Epithelial cell of proximal tubule (primary cell): ENCODE data around the gene SERINC5. TPM values are rescaled to one million over a fixed set of nuclear protein-coding genes. Genes with fewer than 3 reads are reported as not detected.
"Not testable (repeated sequence)": the region's sequence is repeated elsewhere in the genome, so short reads cannot be mapped to it uniquely, and the experiment has no call there.

ENCODE experiments used
- DNase-seq: peaks from one replicate; pipeline ENCODE4 v3.0.0-alpha.2; 2011; ENCODE audit warnings: low read depth
- H3K4me3 ChIP-seq: 2 replicates; pipeline ENCODE4 v1.5.1; 2011; ENCODE audit warnings: low read depth, mild to moderate bottlenecking, low read length
- total RNA-seq: library from RNA; depleted of rRNA; stranded (reverse); fragments of >200 nt; gene quantifications from 2 replicates; pipeline ENCODE4 v1.2.3, GENCODE V29; 2015
- TF ChIP-seq, protein P1 (sequence below): conservative IDR thresholded peaks from 2 replicates; pipeline ENCODE4 v1.5.1; 2012; ENCODE audit warnings: low read depth, mild to moderate bottlenecking, low read length

Gene SERINC5
- total RNA-seq, 1 donor from 2014 or later: 7.1 TPM

- TF ChIP-seq, protein P1, sequence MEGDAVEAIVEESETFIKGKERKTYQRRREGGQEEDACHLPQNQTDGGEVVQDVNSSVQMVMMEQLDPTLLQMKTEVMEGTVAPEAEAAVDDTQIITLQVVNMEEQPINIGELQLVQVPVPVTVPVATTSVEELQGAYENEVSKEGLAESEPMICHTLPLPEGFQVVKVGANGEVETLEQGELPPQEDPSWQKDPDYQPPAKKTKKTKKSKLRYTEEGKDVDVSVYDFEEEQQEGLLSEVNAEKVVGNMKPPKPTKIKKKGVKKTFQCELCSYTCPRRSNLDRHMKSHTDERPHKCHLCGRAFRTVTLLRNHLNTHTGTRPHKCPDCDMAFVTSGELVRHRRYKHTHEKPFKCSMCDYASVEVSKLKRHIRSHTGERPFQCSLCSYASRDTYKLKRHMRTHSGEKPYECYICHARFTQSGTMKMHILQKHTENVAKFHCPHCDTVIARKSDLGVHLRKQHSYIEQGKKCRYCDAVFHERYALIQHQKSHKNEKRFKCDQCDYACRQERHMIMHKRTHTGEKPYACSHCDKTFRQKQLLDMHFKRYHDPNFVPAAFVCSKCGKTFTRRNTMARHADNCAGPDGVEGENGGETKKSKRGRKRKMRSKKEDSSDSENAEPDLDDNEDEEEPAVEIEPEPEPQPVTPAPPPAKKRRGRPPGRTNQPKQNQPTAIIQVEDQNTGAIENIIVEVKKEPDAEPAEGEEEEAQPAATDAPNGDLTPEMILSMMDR: no peak
- DNase-seq: no peak
These were observed 94.7 kb downstream of the SERINC5 start for GRCh38 chr5:80161165-80161564.

GRCh38 chr5:80160242-80160641 is 95.6 kb downstream of the SERINC5 start:
- TF ChIP-seq, protein P1: no peak
- no peak overlapping the region for H3K4me3 ChIP-seq
- DNase-seq: no peak

More at GRCh38 chr5:80161165-80161564, 94.7 kb downstream of the SERINC5 start:
- H3K4me3 ChIP-seq: no peak overlapping the region

DNA sequence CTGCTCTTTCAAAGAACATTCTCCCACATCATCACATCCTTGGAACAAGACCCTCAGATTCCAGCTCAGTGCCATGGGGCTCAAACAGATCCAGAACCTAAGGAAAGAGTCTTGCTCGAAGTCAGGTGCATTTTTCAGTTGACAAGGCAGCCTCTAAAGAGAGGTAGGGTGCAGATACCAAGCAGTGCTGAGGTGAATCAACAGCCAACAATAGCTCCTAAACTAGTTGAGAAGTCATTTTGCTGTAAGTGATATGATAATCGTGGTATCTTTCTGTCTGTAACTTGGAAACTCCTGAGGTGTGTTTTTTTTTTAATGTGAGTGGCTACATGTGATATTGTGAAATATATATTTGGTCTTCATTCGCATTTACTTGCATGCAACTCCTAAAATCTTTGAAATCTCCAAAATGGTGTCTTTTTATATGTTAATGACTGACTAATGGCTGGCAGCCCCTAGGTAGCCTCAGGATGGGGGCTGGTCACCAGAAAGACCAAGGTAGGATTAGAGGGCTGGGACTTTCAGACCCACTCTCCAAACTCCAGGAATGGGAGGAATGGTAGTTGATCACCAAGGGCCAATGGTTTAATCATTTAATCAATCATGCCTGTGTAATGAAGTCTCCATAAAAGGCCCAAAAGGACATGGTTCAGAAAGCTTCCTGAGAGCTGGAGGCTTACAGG is 96.6 kb downstream of the SERINC5 start:
- DNase-seq: no peak
- TF ChIP-seq, protein P1: no peak
- no peak overlapping the region for H3K4me3 ChIP-seq

DNA sequence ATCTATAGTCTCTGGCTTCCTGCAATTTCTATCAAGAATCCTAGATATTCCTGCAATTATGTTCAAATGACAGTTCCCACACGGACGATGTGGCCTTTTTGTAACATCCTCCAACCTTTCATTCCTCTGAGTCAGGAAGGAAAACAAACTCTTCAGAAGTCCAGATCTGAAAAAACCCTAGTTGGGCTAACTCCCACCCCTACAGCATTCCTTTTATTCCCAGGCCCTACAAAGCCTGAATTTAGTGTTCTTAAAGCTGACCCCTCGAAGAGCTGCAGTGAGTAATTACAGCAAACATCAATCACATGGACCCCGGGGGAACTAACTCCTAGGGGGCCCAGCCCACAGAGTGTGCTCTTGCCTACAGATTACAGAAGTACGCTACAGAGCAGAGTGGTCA is 99.7 kb downstream of the SERINC5 start:
- DNase-seq: no peak
- TF ChIP-seq, protein P1: no peak
- no peak overlapping the region for H3K4me3 ChIP-seq

DNA sequence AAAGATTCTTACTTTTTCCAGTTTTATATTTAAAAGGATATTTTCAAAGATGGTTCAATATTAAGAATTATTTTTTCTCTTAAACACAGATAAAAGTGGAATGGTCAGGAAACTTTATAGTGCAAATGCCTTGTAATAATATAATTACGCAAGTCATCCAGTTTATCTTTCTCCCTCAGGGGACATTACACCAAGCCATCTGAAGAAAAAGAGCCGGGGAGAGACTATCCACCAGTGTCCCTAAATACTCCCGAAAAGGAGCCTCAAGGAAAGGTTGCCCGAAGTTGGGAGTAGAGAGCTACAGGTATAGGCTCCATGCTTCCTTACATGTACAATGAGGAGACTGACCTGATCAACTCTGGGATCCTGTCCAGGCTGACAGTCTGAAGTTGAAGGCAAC is 101.1 kb downstream of the SERINC5 start:
- no peak overlapping the region for H3K4me3 ChIP-seq
- DNase-seq: no peak
- TF ChIP-seq, protein P1: no peak

- H3K4me3 ChIP-seq, DNase-seq: not testable (repeated sequence)
These were observed 101.6 kb downstream of the SERINC5 start for GRCh38 chr5:80154289-80154688.

- DNase-seq: no peak
- TF ChIP-seq, protein P1: no peak
- no peak overlapping the region for H3K4me3 ChIP-seq
These were observed 102.2 kb downstream of the SERINC5 start for GRCh38 chr5:80153586-80154126.
